NCI-H1105 treated with DMSO at 0.1 percent for 48 hours (cell line): ENCODE results near the gene CCDC149.

Experiments
- DNase-seq: peaks from one replicate; lab custom pipeline; 2025; lab: John Stamatoyannopoulos, UW

CCDC149 gene

GRCh38 chr4:24881508-24882196 is 31.2 kb downstream of the CCDC149 start:
- no peak for DNase-seq

DNA sequence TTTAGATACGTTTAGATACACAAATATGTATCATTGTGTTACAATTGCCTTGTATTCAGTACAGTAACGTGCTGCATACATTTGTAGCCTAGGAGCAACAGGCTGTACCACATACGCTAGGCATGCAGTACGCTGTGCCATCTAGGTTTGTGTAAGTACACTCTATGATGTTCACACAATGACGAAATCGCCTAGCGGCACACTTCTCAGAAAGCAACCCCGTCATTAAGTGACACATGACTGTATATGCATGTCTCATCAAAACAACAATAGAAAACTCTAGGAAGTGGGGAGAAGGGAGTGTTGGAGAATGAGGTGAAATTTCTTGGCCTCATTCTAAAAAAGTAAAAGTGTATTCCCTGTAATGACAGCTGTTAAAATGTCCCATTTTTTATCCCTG is 32.7 kb downstream of the CCDC149 start:
- no peak for DNase-seq

- no peak for DNase-seq
Observed at GRCh38 chr4:24878636-24879016, 34.2 kb downstream of the CCDC149 start.

DNA sequence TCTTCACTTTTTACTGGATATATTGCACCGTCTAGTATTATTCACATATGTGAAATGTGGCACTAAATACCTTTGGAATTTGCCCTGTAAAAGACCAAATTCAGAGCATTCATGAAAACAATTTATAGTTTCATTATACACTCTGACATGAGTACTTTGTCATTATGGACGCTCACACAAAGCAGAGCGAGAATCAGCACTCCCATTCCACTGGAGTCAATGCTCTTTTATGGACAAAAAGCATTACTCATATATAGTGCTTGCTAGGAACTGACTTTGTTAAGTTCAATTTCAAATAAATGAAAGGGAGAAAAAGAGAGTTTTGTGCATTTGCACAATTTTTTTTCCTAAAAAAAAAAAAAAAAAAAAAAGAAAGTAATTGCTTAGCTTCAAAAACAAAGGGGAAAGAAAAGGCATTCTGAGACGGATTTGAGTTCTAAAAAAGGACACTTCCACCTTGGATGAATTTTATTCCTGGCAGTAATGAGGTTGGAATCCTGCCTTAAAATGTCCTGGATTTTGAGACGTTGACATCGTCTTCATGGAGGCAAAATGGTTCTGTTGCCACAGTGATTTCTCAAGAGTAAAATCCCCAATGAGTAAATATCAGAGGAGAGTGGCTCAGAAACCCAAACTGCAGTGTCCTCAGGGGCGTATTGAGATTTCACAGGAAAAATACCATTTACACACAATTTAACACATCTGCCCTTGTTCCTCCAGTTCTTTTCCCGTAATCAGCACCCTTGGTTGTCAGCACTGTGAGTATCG is 34.8 kb downstream of the CCDC149 start:
- DNase-seq: no peak

DNA sequence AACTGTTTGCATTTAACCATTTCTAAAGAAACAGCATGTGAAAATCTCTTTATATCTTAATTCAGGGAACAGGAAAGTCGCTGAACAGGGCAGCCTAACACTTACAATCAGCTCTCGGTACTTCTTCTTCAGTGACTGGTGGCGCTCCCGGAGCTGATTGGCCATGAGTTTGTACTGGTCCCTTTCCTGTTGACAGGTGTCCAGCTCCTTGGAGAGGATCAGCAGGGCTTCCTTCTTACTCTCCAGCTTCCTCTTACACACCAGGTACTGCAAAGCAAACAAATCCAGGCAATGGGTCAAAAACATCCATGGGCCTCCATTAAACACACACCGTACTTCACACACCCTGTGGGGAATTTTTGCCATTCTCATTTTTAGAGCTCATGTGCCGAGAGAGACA is 36.4 kb downstream of the CCDC149 start:
- DNase-seq: no peak

- DNase-seq: no peak
Observed at GRCh38 chr4:24872720-24873119, 40.1 kb downstream of the CCDC149 start.

DNA sequence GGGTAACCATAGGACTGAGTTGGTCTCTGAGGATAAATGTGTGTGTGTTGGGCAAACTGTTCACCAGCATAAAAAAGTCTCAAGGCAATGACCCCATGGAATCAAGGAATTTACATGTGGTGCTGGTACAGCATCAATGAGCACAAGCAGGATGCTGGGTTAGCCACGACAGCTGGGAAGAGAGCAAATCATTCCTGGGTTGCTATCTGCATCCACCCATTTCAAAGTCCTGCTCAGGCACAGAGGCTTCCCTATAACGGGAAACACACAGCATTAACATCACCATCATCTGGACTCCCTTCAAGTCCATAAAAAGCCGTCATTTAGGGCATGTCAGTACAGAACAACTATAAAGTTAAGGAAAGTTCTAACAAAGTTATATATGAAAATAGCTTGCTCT is 41.6 kb downstream of the CCDC149 start:
- no peak for DNase-seq

DNA sequence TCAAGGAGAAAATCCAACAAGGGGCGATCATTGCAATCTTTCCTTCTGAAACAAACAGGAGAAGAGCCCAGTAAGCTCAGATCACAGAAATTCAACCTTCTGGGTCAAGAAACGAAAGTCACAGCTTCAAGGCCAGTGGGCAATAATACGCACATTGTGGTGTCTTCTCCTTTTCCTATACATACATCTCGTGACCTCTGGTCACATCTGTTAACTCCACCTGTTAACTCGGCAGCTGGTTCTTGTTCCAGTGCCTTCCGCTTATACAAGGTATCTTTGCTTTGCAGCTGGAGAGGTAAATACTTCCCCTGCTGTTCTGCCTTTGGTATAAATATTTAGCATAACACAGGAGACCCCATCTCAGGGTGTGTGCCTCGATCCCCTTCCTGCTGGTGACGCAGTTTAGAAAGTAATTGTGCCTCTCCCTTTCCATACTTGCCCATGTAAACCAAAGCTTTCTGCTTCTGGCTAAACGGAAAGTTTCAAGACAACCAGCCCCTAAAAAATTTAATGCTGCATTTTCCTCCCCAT is 45.0 kb downstream of the CCDC149 start:
- no peak for DNase-seq

DNA sequence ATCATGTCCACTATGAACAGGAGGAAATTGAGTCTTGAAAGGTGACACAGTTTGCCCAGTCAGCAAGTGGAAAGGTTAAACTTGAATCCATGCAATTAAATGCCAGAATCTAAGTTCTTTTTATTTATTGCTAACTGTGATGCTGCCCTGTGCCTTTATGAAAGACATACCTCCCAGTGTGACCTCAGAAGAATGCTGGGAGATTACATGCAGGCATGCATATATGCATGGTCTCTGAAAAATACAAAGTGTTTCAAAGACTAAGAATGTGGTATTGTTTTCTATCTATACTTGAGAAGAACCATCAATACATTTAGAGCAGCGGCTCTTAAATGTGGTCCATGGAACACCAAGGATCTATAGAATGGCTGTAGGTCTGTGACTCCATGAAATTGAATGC is 45.6 kb downstream of the CCDC149 start:
- no peak for DNase-seq

GRCh38 chr4:24865401-24865800 is 47.4 kb downstream of the CCDC149 start:
- no peak for DNase-seq

- no peak for DNase-seq
Observed at GRCh38 chr4:24863799-24864198, 49.0 kb downstream of the CCDC149 start.

DNA sequence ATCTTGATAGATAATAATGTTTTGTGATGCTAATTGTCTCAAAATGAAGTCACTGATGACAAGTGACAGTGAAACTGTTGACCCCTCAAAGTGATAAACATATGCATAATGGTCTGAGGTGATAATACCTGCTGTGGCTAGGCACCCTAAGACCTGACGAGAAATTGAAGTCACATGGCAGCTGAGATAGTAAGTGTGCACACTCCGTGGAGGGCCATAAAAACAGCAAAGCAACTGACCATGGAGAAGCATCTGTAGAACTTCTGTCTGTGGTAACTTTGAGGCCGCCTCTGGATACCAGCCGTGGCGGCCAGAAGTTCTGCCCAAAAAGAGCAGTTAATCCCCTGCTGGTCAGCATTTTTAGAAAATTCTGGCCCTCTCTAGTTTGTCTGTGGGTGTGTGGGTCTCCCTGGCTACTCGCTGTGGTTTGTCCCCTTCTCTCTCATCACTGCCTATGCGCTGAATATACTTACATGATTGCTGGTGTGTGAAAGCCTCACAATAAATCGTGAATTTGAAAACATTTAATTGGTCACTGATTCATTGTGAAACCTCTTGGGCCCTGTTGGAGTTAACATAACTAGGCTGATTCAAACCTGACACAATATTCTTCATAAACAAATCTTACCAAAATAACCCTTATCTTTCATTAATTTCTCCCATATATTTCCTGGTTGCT is 50.6 kb downstream of the CCDC149 start:
- DNase-seq: no peak

- no peak for DNase-seq
Observed at GRCh38 chr4:24858550-24858949, 54.3 kb downstream of the CCDC149 start.

GRCh38 chr4:24858026-24858425 is 54.8 kb downstream of the CCDC149 start:
- DNase-seq: no peak

DNA sequence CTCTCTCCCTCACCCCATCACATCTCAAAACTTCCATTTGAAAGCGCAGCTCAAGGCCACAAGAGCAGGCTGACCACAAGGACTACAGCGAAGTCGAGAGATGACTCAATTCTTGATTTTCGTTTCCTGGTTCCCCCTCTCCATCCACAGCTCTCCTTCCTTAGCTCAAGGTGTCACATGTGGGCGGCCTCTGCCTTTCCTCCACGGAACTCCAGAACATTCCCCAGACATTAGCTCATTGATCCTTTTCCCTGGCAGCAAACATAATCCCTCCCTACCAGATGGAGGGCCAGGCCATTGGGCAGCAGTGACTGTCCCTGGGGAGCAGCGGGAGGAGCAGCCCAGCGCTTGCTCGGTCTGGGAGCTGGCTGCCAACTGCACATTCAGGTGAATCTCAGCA is 56.3 kb downstream of the CCDC149 start:
- DNase-seq: no peak

DNA sequence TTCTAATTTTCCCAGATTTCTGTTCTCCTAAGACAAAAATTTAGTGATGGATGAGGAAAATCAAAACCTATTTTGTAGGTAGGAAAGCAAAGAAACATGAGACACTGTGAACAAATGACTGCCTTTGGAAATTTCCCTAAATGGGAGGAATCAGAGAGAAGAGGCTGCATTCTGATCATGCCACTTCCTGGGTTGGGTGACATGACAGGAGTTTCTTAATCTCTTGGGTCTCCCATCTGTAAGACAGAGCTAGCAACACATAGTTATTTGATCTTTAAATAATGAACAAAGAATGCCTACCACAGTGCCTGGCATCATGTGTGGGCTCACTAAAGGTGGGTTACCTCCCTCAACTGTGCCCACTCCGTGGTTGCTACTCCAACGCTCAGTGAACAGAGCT is 57.1 kb downstream of the CCDC149 start:
- DNase-seq: no peak

DNA sequence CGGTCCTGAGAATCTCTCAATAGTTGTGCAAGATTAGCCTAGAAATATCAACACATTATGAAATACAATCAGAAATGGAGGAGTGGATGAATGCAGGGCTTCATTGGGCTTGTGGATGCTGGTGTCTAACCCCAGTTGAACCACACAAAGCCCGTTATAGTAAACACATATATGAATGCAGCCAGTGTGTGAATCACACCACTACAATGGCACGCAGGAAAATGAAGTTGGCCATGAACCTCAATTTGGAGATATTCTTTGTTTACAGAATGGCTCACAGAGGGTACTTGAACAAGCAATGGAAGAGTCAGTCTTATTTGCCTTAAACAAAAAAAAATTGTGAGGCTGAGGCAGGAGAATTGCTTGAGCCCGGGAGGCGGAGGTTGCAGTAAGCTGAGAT is 59.7 kb downstream of the CCDC149 start:
- no peak for DNase-seq

DNA sequence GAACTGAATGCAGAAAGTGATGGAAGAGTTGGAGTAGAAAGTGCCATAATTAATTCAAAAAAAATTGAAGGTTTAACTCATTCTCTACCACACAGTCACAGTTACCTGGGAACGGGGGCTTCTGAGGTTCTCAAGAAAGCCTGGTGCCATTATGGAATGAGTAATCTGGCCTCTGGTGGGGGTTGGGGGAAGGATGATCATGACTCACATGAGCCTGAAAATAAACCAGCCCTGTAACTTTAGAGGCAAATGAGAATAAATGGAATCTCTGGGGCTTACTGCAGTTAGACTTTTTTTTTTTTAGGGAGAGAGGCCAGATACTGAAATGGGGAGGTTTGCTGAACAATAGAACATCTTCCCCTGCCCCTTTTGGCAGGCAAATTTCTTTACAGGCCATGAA is 62.2 kb downstream of the CCDC149 start:
- DNase-seq: no peak

DNA sequence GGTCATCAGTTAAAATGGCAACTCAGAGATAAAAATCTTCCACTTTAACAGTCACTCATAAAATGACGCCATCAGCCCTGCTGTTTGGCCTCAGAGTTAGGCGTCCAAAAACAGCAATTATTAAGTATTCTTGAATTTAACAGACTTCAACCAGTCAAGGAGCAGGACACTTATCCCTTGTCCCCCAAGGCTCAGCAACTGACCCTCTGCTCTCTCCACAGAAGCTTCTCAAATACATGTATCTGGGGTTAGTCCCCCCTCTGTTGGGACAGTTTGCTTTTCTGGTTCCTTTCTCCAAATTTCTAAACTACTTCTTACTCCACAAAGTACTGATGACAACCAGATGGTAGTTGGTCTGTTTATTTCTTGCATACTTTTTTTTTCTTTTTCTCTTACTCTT is 63.1 kb downstream of the CCDC149 start:
- DNase-seq: no peak

DNA sequence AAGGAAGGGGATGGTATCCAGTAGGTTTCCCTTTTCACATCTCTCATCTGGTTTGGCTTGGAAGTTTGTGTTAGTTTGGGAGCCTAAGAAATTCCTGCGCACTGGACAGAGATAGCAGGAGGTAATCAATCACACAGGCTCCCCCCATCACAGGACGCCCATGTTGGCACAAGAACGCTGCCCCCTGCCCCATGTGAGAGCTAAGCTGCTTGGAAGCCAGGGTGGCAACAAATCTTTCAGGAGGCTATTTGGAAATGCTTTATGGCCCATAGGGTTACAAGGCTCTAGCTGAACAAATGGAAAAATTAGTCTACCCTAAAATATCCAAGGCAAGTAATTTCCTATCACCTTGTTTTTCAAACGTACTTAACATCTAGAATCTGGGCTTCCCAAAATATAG is 63.5 kb downstream of the CCDC149 start:
- no peak for DNase-seq

DNA sequence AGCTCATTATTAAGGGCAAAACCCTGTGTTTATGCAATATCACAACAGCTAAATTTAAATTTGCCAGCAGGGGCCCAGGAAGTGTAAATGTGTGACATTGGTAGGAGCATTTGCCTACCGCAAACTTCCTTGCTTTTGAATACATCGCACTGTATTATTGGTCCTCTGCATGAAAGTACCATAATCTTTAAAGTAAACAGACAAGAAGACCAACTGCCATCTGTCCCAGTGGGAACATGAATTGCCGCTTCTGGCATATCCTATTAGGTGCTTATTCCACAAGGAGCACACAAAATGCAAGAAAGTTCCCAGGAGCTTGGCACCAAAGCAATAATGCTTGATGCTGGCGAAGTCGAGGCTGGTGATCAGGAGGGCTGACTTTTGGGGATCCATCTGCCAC is 66.1 kb downstream of the CCDC149 start:
- DNase-seq: no peak

DNA sequence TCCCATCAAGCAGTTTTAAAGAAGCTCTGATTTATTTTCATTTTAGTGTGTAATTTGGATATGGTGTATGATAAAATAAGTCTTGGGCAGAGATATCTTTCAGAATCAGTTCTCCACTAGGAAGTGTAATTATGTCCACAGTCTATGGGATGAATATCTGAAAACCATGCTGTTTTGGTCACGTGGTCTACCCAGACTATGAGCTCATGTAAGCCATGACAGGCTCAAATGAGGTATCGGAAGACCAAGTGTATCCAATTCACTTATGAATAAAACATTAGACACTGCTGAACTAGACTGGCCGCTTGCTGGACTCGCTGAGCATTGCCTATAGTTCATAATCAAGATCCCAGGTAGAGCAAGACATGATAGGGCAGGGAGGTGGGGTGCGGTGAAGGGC is 66.9 kb downstream of the CCDC149 start:
- no peak for DNase-seq

DNA sequence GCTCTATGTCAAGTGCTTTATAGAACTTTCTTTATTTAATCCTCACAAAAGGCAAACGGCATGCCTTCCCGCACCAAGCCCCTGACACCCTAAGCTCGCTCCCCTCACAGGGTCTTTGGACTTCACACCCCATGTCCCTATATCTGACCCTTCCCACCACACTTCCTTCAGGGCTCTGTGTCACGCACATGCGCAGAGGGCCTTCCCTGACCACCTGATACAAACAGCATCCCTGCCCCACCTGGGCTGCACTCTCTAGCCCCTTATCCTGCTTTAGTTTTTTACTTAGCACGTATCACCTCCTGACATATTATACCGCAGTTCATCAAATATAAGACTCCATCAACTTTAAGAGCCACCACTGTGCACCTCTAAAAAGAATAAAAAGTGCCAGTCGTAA is 67.7 kb downstream of the CCDC149 start:
- no peak for DNase-seq
